Kidney capillary endothelial cell (primary cell): ENCODE data around the gene MTX2.
A peak's percentile ranks its signal among the peaks of the same experiment; 100 is the strongest.

Experiments
- DNase-seq: peaks from one replicate; pipeline ENCODE4 v3.0.0-alpha.2; 2018; ENCODE audit warnings: low spot score

MTX2 gene

GRCh38 chr2:176269319-176270099 lies at the start of gene MTX2:
TSS of gene MTX2 (plus strand) at chr2:176269442. CDS start at chr2:176269630, 188 bp downstream.
- peak; percentile 88 for DNase-seq

- DNase-seq: no peak
These were observed 41.4 kb upstream of the MTX2 start for GRCh38 chr2:176227874-176228273.

- peak; percentile 80 for DNase-seq
These were observed 35.1 kb upstream of the MTX2 start for GRCh38 chr2:176234156-176234555.

GRCh38 chr2:176234940-176235339 lies 34.3 kb upstream of the MTX2 start:
- no peak for DNase-seq

- DNase-seq: no peak
These were observed 31.8 kb upstream of the MTX2 start for GRCh38 chr2:176237456-176237855.

- no peak for DNase-seq
These were observed 30.2 kb upstream of the MTX2 start for GRCh38 chr2:176239031-176239430.

GRCh38 chr2:176240301-176240700 lies 28.9 kb upstream of the MTX2 start:
- DNase-seq: no peak

- DNase-seq: peak; percentile 21
These were observed 27.0 kb upstream of the MTX2 start for GRCh38 chr2:176242276-176242675.

- DNase-seq: no peak
These were observed 22.9 kb upstream of the MTX2 start for GRCh38 chr2:176246331-176246730.

- no peak for DNase-seq
These were observed 21.4 kb upstream of the MTX2 start for GRCh38 chr2:176247859-176248258.

GRCh38 chr2:176251928-176252327 lies 17.3 kb upstream of the MTX2 start:
- no peak for DNase-seq

- no peak for DNase-seq
These were observed 8.6 kb upstream of the MTX2 start for GRCh38 chr2:176260689-176261088.

- DNase-seq: no peak
These were observed 8.1 kb upstream of the MTX2 start for GRCh38 chr2:176261136-176261535.

- DNase-seq: no peak
These were observed 295 bp upstream of the MTX2 start for GRCh38 chr2:176268976-176269318.

- DNase-seq: peak; percentile 14
These were observed 983 bp downstream of the MTX2 start for GRCh38 chr2:176270100-176270750.

GRCh38 chr2:176272870-176273459 lies 3.7 kb downstream of the MTX2 start:
- DNase-seq: no peak

GRCh38 chr2:176278927-176279326 lies 9.7 kb downstream of the MTX2 start:
- DNase-seq: no peak

- DNase-seq: no peak
These were observed 10.9 kb downstream of the MTX2 start for GRCh38 chr2:176280156-176280555.

- DNase-seq: no peak
These were observed 11.8 kb downstream of the MTX2 start for GRCh38 chr2:176280867-176281658.

- peak; percentile 66 for DNase-seq
These were observed 14.2 kb downstream of the MTX2 start for GRCh38 chr2:176283291-176284068.

- DNase-seq: no peak
These were observed 15.3 kb downstream of the MTX2 start for GRCh38 chr2:176284461-176285049.
